Measurements from ENCODE around the gene ERO1B. TPM values are rescaled to one million over a fixed set of nuclear protein-coding genes. Genes with fewer than 3 reads are reported as not detected.

Gene ERO1B
- total RNA-seq, 4 donors from 2014 or later: 4.6 to 15.7 (median 8.5) TPM

DNA sequence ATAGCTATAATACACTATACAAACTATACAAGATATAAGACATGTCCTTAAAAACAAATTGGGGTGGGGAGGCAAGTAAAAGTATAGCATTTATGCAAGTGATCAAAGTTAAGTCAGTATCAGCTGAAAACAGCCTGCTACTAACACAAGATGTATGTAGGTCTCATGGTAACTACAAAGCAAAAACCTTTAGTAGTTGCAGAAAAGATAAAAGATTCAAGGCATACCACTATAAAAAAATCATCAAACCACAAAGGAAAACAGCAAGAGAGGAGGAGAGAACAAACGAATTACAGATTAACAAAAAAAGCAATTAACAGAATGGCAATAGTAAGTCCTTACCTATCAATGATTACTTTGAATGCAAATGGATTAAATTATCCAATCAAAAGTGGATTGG, 22.7 kb downstream of the ERO1B start:
- H3K4me3 ChIP-seq: no peak overlapping the region
- 64 to 96% methylated on average over 1 of the region's 1 CpG for WGBS, 2 donors (ENCODE audit: low coverage in 1 of 2)
- TF ChIP-seq POLR2AphosphoS5 (IDR thresholded peaks at IDR 0.05) (no peak), POLR2A (IDR thresholded peaks at IDR 0.05) (no peak), EP300 (IDR thresholded peaks at IDR 0.05; ENCODE audit: low read depth) (no peak)
- TF ChIP-seq, protein P1, sequence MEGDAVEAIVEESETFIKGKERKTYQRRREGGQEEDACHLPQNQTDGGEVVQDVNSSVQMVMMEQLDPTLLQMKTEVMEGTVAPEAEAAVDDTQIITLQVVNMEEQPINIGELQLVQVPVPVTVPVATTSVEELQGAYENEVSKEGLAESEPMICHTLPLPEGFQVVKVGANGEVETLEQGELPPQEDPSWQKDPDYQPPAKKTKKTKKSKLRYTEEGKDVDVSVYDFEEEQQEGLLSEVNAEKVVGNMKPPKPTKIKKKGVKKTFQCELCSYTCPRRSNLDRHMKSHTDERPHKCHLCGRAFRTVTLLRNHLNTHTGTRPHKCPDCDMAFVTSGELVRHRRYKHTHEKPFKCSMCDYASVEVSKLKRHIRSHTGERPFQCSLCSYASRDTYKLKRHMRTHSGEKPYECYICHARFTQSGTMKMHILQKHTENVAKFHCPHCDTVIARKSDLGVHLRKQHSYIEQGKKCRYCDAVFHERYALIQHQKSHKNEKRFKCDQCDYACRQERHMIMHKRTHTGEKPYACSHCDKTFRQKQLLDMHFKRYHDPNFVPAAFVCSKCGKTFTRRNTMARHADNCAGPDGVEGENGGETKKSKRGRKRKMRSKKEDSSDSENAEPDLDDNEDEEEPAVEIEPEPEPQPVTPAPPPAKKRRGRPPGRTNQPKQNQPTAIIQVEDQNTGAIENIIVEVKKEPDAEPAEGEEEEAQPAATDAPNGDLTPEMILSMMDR (IDR thresholded peaks at IDR 0.05): no peak
- DNase-seq: no peak
- H3K27ac ChIP-seq: no peak overlapping the region
- peaks cover 0 to 5% (median 0%) of the 10 kb centered on the region in 4 donors for H3K36me3 ChIP-seq
- no peaks in the 10 kb centered on the region for H3K27me3 ChIP-seq
- in situ Hi-C loops (cut with MboI; ENCODE audit: low pct_ligation_motif_present in 1 of 4, low pct_unique_long_range_greater_than_20kb in 1 of 4, low sequenced_read_pairs in 3 of 4) (no loop called here), intact Hi-C loops (cut with DNase I; ENCODE audit: low total_unique reads) (no loop called here)
- no peaks in the 10 kb centered on the region for H3K4me1 ChIP-seq
- peaks cover 28 to 32% of the 10 kb centered on the region in 2 donors for H3K9me3 ChIP-seq

DNA sequence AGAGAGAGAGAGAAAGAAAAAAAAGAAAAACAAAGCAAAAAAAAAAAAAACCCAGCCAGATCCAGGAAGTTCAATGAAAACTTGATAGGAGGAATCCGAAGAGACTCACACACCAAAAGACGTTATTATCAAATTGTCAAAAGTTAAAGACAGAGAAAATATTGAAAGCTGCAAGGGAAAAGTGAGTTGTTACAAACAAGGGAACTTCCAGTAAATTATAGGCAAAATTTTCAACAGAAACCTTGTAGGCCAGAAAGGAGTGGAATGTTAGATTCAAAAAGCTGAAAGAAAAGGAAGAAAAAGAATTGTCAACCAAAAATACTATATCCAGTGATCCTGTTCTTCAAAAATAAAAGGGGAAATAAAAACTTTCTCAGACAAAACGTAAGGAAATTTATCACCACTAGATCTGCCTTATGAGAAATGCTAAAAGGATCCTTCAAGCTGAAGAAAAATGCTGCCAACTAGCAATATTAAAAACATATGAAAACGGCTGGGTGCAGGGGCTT, 23.6 kb downstream of the ERO1B start:
- Histone ChIP-seq H3K4me1 (no peaks in the 10 kb centered on the region), H3K27ac (no peak overlapping the region), H3K27me3 (no peaks in the 10 kb centered on the region), H3K36me3 (peaks cover 0 to 5% (median 0%) of the 10 kb centered on the region in 4 donors), H3K4me3 (no peak overlapping the region), H3K9me3 (peaks cover 28 to 32% of the 10 kb centered on the region in 2 donors)
- TF ChIP-seq, protein P1 (IDR thresholded peaks at IDR 0.05): no peak
- TF ChIP-seq EP300 (IDR thresholded peaks at IDR 0.05; ENCODE audit: low read depth) (no peak), POLR2AphosphoS5 (IDR thresholded peaks at IDR 0.05) (no peak), POLR2A (IDR thresholded peaks at IDR 0.05) (no peak)
- DNase-seq: no peak
- intact Hi-C loops (cut with DNase I; ENCODE audit: low total_unique reads): no loop called here
- in situ Hi-C loops (cut with MboI; ENCODE audit: low pct_ligation_motif_present in 1 of 4, low pct_unique_long_range_greater_than_20kb in 1 of 4, low sequenced_read_pairs in 3 of 4): no loop called here
- WGBS, 2 donors (ENCODE audit: low coverage in 1 of 2): 91 to 96% methylated on average over 4 of the region's 4 CpGs

DNA sequence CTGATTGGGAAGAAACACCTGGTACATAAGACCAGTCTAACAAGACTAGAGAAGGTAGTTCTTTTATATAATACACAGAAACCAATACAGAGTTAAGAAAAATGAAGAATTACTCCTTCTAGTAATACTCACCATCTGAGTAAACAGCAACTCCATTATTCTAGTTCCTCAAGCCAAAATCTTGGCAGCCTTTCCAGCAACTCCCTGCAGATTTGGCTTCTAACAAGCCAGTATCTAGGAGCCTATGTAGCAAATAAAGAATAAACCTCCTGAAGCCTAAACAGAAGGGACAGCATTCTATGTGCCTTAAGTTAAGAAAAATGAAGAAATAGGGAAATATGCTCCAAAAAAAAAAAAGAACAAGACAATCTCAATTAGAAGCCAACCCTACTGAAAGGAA, 24.5 kb downstream of the ERO1B start:
- no peak for DNase-seq
- in situ Hi-C loops (cut with MboI; ENCODE audit: low pct_ligation_motif_present in 1 of 4, low pct_unique_long_range_greater_than_20kb in 1 of 4, low sequenced_read_pairs in 3 of 4): no loop called here
- TF ChIP-seq POLR2A (IDR thresholded peaks at IDR 0.05): no peak
- TF ChIP-seq POLR2AphosphoS5 (IDR thresholded peaks at IDR 0.05): no peak
- TF ChIP-seq EP300 (IDR thresholded peaks at IDR 0.05; ENCODE audit: low read depth): no peak
- TF ChIP-seq, protein P1 (IDR thresholded peaks at IDR 0.05): no peak
- intact Hi-C loops (cut with DNase I; ENCODE audit: low total_unique reads): no loop called here
- H3K27ac ChIP-seq: no peak overlapping the region
- H3K4me3 ChIP-seq: no peak overlapping the region
- H3K4me1 ChIP-seq: no peaks in the 10 kb centered on the region
- H3K36me3 ChIP-seq: peaks cover 0 to 5% (median 0%) of the 10 kb centered on the region in 4 donors
- H3K9me3 ChIP-seq: peaks cover 28 to 30% of the 10 kb centered on the region in 2 donors
- H3K27me3 ChIP-seq: no peaks in the 10 kb centered on the region

DNA sequence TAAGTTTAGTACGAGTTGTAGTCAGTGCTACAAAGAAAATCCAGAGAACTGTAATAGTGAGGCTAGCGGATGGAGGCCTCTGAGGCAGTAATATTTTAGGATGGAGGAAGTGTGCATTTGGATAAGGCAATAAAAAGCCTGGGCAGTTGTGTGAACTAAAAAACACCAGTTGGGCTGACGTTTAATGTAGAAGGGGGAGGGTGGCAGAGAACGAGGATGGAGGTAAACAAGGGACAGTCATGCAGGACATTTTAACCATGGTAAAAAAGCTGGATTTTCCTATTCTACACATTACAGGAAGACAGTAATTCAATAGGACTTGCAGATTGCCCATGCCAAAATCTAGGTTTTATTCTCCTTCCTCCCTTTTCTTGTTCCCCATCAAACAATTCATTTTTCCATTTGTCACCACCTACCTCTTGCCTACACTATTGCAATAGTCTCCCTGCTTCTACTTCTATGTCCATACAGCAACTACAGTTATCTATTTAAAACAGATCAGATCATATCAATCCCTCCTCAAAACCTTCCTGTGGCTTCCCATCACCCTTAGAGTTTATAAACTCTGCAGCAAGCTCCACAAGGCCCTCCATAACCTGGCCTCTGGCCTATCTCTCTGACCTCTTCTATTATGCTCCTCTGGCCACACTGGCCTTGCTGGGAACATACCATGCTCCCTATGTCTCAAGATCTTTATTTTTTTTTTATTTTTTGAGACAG, 27.7 kb downstream of the ERO1B start:
- Histone ChIP-seq H3K27ac (no peak overlapping the region), H3K4me1 (no peaks in the 10 kb centered on the region), H3K4me3 (no peak overlapping the region), H3K36me3 (peaks cover 0 to 5% (median 0%) of the 10 kb centered on the region in 4 donors), H3K27me3 (no peaks in the 10 kb centered on the region), H3K9me3 (peaks cover 14 to 18% of the 10 kb centered on the region in 2 donors)
- no peak for DNase-seq
- in situ Hi-C loops (cut with MboI; ENCODE audit: low pct_ligation_motif_present in 1 of 4, low pct_unique_long_range_greater_than_20kb in 1 of 4, low sequenced_read_pairs in 3 of 4): no loop called here
- intact Hi-C loops (cut with DNase I; ENCODE audit: low total_unique reads): no loop called here
- WGBS, 2 donors (ENCODE audit: low coverage in 1 of 2): 67 to 69% methylated on average over 3 to 4 of the region's 4 CpGs
- TF ChIP-seq POLR2A (IDR thresholded peaks at IDR 0.05) (no peak), EP300 (IDR thresholded peaks at IDR 0.05; ENCODE audit: low read depth) (no peak), POLR2AphosphoS5 (IDR thresholded peaks at IDR 0.05) (no peak)
- TF ChIP-seq, protein P1 (IDR thresholded peaks at IDR 0.05): no peak
